Activated CD8-positive, alpha-beta T cell treated with anti-CD3 and anti-CD28 coated beads for 36 hours (primary cell): ENCODE results near the gene FRZB. TPM values are rescaled to one million over a fixed set of nuclear protein-coding genes. Genes with fewer than 3 reads are reported as not detected.
"Not testable (repeated sequence)": the region's sequence is repeated elsewhere in the genome, so short reads cannot be mapped to it uniquely, and the experiment has no call there.

Experiments used
- ATAC-seq: fragments of 200-7000 bp; cut with Tn5 transposase; one replicate; pipeline ENCODE4 v1.10.0; 2021; ENCODE audit warnings: mild to moderate bottlenecking, moderate library complexity
- CTCF ChIA-PET: fragments of 350-600 bp; sonication (Branson Sonifier 250); formaldehyde crosslinking; loops from one replicate; lab custom pipeline; 2021; ENCODE audit warnings: antibody characterized with exemption; lab: Charles Lee
- POLR2A ChIA-PET: fragments of 350-600 bp; sonication (Branson Sonifier 250); formaldehyde crosslinking; loops from one replicate; lab custom pipeline; 2021; ENCODE audit warnings: antibody characterized with exemption; lab: Charles Lee
- DNase-seq: peaks from one replicate; pipeline ENCODE4 v3.0.0-alpha.2; 2020
- H3K27ac Mint-ChIP-seq: one replicate; pipeline ENCODE4 v1.8.0; 2021; ENCODE audit warnings: mild to moderate bottlenecking, mixed read lengths
- H3K27me3 Mint-ChIP-seq: one replicate; pipeline ENCODE4 v1.8.0; 2021; ENCODE audit warnings: mixed read lengths
- H3K36me3 Mint-ChIP-seq: one replicate; pipeline ENCODE4 v1.8.0; 2021; ENCODE audit warnings: low read depth, mixed read lengths
- H3K4me1 Mint-ChIP-seq: one replicate; pipeline ENCODE4 v1.8.0; 2021; ENCODE audit warnings: low read depth, mixed read lengths
- H3K4me3 Mint-ChIP-seq: one replicate; pipeline ENCODE4 v1.8.0; 2021; ENCODE audit warnings: mild to moderate bottlenecking, moderate library complexity, mixed read lengths
- H3K9me3 Mint-ChIP-seq: one replicate; pipeline ENCODE4 v1.8.0; 2021; ENCODE audit warnings: mixed read lengths
- CTCF ChIP-seq: fragments of 200-600 bp; IDR thresholded peaks from one replicate; pipeline ENCODE4 v1.8.0; 2022; ENCODE audit warnings: antibody characterized with exemption, mild to moderate bottlenecking
- intact Hi-C: fragments of 100-400 bp; cut with micrococcal nuclease; formaldehyde crosslinking; loops from one replicate; pipeline ENCODE4 v1.10.0; 2022
- total RNA-seq, 2 experiments: library from RNA; stranded (reverse); gene quantifications; one replicate each; pipeline ENCODE4 v1.2.3, GENCODE V29; 2021

The FRZB gene
- total RNA-seq, 2 experiments from 2014 or later: not detected

GRCh38 chr2:182895798-182896197, 29.4 kb upstream of the FRZB start:
- Mint-ChIP-seq H3K4me3 (no peak overlapping the region), H3K36me3 (no peaks in the 10 kb centered on the region), H3K4me1 (no peaks in the 10 kb centered on the region), H3K27ac (no peak overlapping the region), H3K27me3 (no peaks in the 10 kb centered on the region), H3K9me3 (no peaks in the 10 kb centered on the region)
- CTCF ChIA-PET: no interaction called here
- ATAC-seq (no peak), DNase-seq (no peak)
- POLR2A ChIA-PET: interaction anchor here (0.8 kb wide), 1 partner anchor 23 kb away, joined by 4 read pairs; no protein-coding TSS in a partner anchor
- no peak for TF ChIP-seq CTCF
- intact Hi-C loops: no loop called here

GRCh38 chr2:182895169-182895568, 28.7 kb upstream of the FRZB start:
- no peak for TF ChIP-seq CTCF
- no peaks in the 10 kb centered on the region for H3K27me3 Mint-ChIP-seq
- no peaks in the 10 kb centered on the region for H3K36me3 Mint-ChIP-seq
- ChIA-PET CTCF (no interaction called here), POLR2A (interaction anchor here (0.8 kb wide), 1 partner anchor 23 kb away, joined by 4 read pairs; no protein-coding TSS in a partner anchor)
- no peaks in the 10 kb centered on the region for H3K9me3 Mint-ChIP-seq
- DNase-seq (no peak), ATAC-seq (no peak)
- no peak overlapping the region for H3K27ac Mint-ChIP-seq
- no peaks in the 10 kb centered on the region for H3K4me1 Mint-ChIP-seq
- intact Hi-C loops: no loop called here
- no peak overlapping the region for H3K4me3 Mint-ChIP-seq

- no peaks in the 10 kb centered on the region for H3K36me3 Mint-ChIP-seq
- H3K27me3 Mint-ChIP-seq: peaks cover 4% of the 10 kb centered on the region
- intact Hi-C loops: no loop called here
- no peak for DNase-seq
- no peak for ATAC-seq
- no peaks in the 10 kb centered on the region for H3K9me3 Mint-ChIP-seq
- no peak for TF ChIP-seq CTCF
- H3K27ac Mint-ChIP-seq: no peak overlapping the region
- no peak overlapping the region for H3K4me3 Mint-ChIP-seq
- ChIA-PET POLR2A (no interaction called here), CTCF (no interaction called here)
- no peaks in the 10 kb centered on the region for H3K4me1 Mint-ChIP-seq
Observed at GRCh38 chr2:182894174-182894573, 27.7 kb upstream of the FRZB start.

- Mint-ChIP-seq H3K4me3 (no peak overlapping the region), H3K9me3 (no peaks in the 10 kb centered on the region), H3K4me1 (no peaks in the 10 kb centered on the region), H3K27me3 (peaks cover 4% of the 10 kb centered on the region), H3K27ac (no peak overlapping the region), H3K36me3 (no peaks in the 10 kb centered on the region)
- no peak for TF ChIP-seq CTCF
- CTCF ChIA-PET: no interaction called here
- intact Hi-C loops: no loop called here
- ATAC-seq (no peak), DNase-seq (no peak)
- POLR2A ChIA-PET: no interaction called here
Observed at GRCh38 chr2:182893666-182894065, 27.2 kb upstream of the FRZB start.

- H3K4me1 Mint-ChIP-seq, intact Hi-C loops, POLR2A ChIA-PET, ATAC-seq, H3K36me3 Mint-ChIP-seq, H3K27me3 Mint-ChIP-seq, H3K4me3 Mint-ChIP-seq, H3K27ac Mint-ChIP-seq, DNase-seq, H3K9me3 Mint-ChIP-seq, CTCF ChIA-PET: not testable (repeated sequence)
Observed at GRCh38 chr2:182893035-182893434, 26.6 kb upstream of the FRZB start.

- Mint-ChIP-seq H3K36me3 (no peaks in the 10 kb centered on the region), H3K9me3 (no peaks in the 10 kb centered on the region), H3K27ac (no peak overlapping the region), H3K27me3 (peaks cover 6% of the 10 kb centered on the region), H3K4me1 (no peaks in the 10 kb centered on the region), H3K4me3 (no peak overlapping the region)
- ATAC-seq: no peak
- ChIA-PET POLR2A (no interaction called here), CTCF (interaction anchor here (1.2 kb wide), 2 partner anchors 9 to 108 kb away, joined by 3 to 4 read pairs; no protein-coding TSS in a partner anchor)
- DNase-seq: no peak
- intact Hi-C loops: no loop called here
- TF ChIP-seq CTCF: no peak
Observed at GRCh38 chr2:182891611-182892010, 25.2 kb upstream of the FRZB start.
